Hematopoietic multipotent progenitor cell treated with erythropoietin and hydrocortisone succinate and interleukin-3 and kit ligand, for 4 days (in vitro differentiated cells): Measurements from ENCODE around the gene TMEM273.
A peak's percentile ranks its signal among the peaks of the same experiment; 100 is the strongest.

Source experiments
- DNase-seq: peaks from one replicate; pipeline ENCODE4 v3.0.0-alpha.2; 2015

Gene TMEM273

DNA sequence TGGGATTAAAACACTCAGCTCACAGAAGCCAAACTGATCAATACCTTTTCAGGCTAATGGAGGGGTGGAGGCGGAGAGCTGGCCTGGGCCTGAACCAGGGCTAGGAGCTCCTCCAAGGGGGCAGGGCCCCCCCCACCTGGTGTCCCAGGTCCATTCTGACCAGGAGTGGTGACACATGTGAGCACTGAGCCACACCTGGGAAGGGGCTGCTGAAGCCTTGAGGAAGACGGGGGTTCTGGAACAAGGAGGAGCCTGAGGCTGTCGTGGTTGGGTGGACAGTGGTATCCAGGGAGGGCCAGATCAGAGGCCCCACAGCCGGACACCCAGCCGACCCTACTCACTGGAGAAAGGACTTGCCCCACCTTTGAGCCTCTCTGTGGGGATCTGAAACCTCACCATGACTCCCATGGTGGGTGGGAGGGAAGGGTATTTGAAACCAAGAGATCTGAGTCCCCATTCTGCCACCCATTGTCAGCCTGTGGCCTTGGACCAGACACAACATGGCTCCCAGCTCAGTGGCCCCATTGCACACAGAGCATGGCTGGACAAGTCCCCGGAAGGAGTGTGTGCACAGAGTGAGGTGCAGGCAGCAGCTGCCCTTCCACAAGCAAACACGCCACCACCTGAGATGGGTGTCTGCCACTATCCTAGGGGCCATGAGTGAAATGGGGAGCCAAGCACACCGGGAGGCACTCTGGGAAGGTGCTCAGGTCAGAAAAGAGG, 12.4 kb downstream of the TMEM273 start:
- no peak for DNase-seq

- peak; percentile 60 for DNase-seq
Observed at GRCh38 chr10:49174926-49175500, 13.2 kb downstream of the TMEM273 start.

- DNase-seq: peak; percentile 58
Observed at GRCh38 chr10:49174261-49174925, 13.8 kb downstream of the TMEM273 start.

DNA sequence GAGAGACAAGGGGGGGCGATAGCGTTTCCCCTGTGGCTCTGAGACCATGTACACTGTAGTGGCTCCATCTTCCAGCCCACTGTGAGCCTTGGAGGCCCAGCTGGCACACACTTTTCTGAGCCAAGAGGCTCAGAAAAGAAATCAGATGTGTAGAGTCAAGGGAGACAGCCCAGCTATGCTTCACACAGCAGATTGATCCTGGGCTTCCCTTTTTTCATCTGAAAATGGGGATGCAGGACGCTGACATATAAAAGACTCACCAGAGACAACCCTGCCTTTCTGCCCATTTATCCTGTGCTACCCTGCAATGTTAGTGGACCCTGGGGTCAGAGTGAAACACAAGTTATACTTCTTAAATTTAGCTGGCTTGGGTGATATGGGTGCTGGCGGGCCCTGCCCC, 14.3 kb downstream of the TMEM273 start:
- no peak for DNase-seq

DNA sequence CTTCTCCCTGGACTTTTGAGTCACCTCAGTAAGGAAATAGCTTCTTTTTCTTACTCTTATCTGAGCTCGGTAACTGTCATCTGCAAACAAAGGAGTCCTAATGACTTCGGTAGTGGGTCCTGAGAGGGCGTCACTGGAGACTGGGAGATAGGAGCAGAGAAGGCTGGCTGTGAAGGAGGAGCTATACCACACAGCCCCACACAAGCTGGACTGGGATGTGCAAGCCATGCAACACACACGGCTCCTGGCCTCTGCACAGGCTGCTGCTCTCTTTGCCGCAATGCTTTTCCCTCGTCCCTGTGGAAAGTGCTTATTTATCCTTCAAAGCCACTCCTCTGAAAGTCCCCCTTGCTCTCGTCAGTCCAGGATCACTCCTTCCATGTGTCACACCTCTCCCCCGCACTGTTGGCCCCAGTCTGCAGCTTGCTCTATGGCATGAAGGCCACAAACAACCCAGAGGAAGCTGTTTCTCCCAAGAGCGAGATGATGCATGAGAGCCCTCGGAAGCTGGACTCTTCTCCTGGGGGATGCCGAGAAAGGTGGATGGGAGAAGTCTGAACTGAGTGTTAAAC, 14.9 kb downstream of the TMEM273 start:
- no peak for DNase-seq

DNA sequence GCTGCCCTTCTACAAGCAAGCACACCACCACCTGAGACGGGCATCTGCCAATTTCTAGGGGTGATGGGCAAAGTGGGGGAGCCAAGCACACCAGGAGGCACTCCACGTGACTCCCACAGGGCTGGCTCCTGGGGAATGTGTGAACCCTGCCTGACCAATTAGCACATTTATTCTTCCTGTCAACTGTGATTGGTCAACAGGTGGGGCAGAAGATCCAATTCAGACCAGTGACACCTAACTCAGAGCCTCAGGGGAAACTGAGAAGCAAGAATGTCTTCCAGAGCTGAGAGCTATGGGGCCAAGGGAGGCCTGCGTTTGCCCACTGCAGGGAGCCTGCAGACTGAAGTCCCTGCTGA, 15.4 kb downstream of the TMEM273 start:
- no peak for DNase-seq

- DNase-seq: no peak
Observed at GRCh38 chr10:49172061-49172776, 16.0 kb downstream of the TMEM273 start.

DNA sequence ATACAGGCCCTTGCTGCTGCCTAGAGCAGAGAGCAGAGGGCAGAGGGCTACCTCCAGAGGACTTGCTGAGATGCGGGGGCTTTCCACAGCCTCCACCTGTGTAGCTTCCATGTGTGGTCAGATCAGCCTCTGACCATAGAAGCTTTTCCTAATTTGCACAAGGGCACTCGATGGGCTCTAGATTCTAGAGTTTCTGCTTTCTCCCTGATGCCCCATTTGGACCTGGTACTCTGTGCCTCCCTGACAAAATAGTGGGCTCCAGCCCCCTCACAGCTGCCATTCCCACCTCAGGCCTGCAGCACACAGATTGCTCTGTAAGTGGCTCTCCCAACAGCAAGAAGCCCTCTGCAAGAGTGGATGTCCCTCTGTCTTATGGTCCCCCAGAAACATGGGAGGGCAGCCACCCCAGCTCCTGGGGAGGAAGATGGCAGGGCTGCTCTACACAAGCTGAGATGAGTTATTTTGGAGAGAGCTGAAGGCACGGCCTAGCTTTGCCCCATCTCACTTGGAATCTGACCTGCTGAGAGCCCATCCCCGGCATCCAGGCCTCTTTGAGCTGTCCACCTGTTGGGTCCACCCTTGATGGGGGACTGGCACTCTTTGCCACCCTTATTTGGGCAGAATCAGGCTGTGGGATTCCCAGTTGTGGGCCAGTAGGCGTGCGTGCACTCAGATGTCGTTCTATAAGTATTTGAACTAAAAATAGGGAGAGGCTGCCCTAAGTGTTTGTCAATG, 16.7 kb downstream of the TMEM273 start:
- no peak for DNase-seq

DNA sequence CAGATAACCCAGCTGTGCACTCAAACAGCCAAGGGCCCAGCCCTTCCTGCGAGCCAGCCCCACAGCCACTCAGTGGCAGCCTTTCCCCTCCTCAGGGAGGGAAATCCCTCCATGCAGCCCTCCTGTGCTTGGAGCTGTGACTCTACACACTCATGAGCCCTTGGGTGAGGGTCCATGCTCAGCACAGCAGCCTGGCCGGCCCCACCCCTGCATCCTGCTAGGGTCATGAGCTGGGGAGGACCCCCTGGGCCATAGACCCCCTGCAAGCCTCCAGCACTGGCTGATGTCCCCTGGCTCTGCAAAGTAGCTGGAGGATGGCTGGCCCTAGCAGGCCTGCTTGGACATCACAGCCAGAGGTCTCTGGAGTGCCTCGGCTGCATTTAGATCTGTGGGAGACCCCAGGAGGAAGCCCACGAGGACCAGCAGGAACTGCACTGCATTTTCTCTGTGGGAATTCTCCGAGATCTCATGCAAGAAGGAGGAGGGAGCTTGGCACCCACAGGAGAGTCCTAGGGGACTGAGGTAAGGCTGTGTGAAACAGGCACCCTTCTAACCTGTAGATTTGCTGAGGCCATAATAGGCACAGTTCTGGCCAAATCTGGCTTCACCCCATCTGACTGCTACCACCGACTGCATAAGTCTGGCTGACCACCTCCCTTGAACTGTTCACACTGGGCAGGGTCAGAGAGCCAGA, 17.4 kb downstream of the TMEM273 start:
- no peak for DNase-seq

GRCh38 chr10:49169776-49170175, 18.4 kb downstream of the TMEM273 start:
- no peak for DNase-seq

GRCh38 chr10:49168831-49169500, 19.2 kb downstream of the TMEM273 start:
- DNase-seq: peak; percentile 66

GRCh38 chr10:49168171-49168540, 20.0 kb downstream of the TMEM273 start:
- DNase-seq: no peak

DNA sequence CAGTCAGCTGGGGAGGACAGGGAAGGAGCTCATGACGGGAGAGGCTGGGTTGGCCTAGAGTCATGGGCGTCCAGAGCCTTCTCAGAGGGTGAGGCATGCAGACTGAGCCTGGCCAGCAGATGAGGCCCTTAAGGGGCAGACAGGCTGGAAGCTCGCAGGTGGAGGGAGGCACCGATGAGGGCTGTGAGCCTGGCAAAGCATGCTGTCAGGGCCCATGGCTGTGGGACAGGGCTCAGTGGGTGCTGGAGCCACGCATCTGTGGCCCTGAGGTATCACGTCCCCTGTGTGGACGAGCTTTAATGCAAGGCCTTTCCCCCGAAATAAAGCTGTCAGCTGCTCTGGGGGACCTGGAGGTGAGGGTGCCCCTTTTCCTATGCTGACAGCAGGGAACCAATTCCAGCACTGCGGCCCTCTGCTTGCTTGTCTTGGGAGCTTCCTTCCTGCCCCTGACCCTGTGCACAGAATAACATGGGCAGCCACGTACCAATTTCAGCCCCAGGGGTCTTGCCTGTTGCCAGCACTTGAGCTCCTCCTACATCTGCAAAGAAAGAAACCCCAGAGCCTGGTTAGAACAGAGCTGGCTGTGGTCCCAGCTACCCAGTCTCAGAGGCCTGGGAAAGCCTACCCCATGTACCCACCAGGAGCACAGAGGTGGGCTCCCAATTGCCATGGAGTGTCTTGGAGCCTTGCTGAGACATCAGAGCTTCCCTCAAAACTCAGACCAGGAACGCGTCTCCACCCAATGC, 20.6 kb downstream of the TMEM273 start:
- no peak for DNase-seq

GRCh38 chr10:49166484-49167400, 21.4 kb downstream of the TMEM273 start:
- DNase-seq: no peak

GRCh38 chr10:49165821-49166483, 22.2 kb downstream of the TMEM273 start:
- DNase-seq: no peak

DNA sequence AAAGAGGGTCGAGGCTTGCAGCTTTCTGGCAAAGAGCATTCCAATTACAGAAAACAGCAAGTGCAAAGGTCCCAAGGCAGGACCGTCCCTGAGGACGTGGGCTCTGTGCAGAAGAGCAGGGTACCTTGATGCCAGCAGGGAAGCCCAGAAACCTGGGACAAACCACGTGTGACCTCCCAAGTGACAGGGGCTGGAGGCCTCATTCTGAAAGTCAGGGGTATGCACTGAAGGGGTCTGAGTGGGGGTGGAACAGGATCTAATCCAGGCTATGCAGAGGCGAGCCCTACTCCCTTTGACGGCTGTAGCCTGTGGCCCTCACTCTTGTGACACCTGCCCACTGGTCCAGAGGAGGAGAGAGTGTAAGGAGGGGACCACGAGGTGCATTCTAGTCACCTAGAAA, 22.9 kb downstream of the TMEM273 start:
- no peak for DNase-seq

DNA sequence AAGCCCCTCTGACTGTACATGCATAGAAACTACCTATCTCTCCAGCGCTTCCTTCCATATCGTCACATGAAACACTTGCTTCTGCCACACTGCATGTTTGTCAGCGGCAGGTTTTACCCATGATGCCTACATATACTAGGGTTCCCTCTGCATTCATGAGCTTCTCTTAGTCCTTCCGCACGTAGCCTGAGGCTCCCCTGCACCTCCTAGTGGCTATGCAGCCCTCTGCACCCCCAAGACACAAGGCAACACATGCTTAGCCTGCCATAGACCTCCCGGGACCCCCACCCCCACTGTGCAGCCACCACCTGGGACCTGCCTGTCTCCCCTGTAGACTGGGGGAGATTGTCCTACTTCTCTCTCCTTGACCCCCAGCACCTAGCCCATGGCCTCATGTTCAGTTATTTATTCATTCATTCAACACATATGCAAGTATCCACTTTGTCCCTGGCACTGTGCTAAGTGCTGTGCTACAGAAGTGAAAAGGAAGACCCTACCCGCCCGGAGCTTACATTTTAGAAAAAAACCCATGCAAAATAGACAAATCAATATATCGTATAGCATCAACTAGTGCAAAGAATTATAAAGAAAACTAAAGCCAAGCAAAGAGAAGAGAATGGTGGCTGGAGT, 23.5 kb downstream of the TMEM273 start:
- peak; percentile 82 for DNase-seq

GRCh38 chr10:49163741-49164140, 24.4 kb downstream of the TMEM273 start:
- no peak for DNase-seq
